T-helper 9 cell (primary cell): ENCODE data around the gene AKR1C2.
"Not testable (repeated sequence)": the region's sequence is repeated elsewhere in the genome, so short reads cannot be mapped to it uniquely, and the experiment has no call there.

Experiments used
- DNase-seq: peaks from one replicate; pipeline ENCODE4 v3.0.0-alpha.2; 2020

Gene AKR1C2

DNA sequence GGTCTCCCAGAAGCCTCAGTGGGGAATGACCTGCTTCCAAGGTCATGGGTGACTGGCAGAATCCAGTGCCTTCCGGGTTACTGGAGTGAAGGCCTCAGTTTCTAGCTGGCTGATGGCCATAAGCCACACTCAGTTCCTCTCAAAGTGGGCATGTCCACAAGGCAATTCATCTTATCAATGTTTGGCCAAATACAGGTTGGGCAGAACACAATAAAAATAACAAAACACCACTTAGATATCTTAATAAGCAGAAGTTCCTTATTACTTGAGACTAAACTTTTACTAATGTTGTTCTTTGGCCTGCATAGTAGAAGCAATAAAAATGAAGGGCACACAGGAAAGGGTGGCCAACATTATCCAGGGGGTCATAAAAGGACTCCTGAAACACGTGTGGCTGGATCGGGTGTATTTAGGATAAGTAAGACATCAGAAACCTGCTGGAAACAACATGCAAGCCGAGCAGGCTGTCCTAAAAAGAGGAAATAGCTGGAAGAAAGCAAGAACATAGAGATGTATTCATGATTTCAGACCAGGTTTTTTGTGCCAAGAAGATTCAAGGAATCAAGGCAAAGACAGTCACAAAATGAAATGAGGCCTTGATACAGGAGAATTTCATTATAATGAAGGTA lies 19.6 kb upstream of the AKR1C2 start:
- no peak for DNase-seq

DNA sequence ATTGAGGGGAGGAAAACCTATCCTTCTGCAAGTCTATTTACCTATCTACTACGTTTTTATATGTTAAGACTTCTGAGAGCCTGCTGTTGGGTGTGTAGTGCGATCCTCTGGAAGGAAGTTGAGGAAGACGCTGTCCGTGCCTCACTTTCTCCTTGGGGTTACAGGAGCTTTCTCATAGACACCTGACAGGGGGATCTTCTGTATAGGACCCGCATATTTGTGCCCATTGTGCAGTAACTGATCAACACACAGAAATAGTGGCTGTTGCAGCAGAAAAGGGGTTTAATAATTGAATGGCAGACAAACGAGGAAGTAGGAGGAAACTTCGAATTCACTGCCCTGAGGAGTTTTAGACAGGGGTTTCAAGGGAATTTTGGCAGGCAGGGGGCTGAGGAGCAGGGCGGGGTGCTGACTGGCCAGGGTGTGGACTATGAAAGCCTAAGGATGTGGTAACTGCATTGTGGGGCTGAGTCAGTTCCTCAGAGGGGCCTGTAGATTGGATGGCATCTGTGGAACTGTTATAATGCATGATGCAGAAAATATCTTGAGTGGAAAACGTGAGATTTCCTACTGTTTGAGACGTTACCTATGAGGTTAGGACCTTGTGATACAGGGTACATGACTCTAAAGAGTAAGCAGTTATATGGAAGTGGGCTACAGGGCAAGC lies 18.1 kb upstream of the AKR1C2 start:
- not testable (repeated sequence) for DNase-seq

DNA sequence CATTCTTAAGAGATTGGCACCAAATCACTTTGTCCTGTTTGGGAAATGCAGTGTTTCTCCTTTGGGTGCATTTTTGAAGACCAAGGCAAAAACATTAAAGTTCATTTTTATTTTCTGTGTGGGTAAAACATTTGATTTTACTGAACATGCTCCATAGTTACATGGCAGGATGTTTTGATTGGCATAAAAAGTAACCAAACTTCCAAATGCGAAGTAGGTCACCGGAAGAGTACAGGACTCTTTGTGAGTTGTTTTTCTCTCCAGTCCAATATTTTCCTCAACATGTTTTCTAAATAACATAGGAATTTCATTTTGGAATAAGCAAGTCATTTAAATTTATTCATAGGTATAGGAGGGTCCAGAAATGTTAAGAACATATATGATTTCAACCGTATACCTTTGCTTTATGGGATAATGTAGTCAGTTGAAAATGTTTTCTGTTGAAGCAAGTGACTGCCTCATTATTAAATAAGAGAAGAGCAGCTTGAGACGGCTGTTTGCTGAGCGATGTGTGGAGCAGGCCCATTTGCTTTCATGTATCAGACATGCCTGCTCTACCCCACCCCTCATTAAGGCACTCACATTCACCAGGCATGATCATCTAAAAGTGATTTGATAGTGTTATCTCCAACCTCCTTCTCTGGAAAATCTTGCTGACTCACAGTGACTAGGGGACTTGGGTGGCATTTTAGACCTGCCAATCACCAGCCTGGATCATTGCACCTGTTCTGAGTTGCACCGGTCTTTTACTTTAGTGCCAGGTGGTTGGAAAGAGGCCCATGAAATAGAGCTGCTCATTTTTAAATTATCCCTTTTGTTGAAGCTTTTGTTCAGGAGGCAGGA lies 16.3 kb upstream of the AKR1C2 start:
- DNase-seq, result not testable (repeated sequence)

DNA sequence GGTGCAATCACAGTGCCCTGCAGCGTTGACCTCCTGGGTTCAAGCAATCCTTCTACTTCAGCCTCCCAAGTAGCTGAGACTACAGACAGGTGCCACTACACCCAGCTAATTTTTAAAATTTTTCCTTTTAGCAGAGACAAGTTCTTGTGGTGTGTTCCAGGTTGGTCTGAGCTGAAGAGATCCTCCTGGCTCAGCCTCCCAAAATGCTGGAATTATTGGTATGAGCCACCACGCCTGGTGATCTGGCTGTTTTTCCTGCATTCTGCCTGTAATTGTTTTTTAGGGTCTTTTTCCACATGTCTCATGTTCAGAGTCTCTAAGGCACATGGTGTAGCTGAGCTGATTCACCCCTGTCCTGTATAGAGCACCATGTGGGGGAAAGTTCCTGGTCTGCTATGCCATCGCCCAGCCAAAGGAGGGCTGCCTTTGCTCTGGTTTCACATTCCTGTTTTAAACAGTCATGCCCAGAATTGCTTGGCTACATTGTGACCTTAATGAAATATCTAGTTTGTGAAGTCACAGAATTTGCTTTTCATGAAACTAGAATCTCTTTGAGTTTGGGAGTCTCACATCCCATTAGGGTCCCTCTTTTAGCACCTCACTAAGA lies 15.1 kb upstream of the AKR1C2 start:
- DNase-seq, result not testable (repeated sequence)

DNA sequence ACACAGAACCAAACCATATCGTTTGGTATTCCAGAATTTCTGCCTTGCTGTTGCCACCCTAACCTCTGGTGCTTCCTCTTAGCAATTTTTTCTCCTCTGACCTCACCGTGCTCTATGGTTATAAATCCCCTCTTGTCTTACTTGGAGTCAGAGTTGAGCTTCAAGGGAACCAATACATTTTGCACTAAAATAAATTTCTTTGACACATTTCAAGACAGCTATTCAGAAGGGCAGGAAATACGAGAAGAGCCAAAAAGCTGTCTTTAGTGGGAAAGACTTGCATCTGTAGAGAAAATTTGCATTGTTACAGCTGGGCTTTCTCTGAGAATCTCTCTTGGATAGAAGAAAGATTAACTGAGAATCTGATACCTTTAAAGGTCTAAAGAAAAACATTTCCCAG lies 14.5 kb upstream of the AKR1C2 start:
- no peak for DNase-seq

DNA sequence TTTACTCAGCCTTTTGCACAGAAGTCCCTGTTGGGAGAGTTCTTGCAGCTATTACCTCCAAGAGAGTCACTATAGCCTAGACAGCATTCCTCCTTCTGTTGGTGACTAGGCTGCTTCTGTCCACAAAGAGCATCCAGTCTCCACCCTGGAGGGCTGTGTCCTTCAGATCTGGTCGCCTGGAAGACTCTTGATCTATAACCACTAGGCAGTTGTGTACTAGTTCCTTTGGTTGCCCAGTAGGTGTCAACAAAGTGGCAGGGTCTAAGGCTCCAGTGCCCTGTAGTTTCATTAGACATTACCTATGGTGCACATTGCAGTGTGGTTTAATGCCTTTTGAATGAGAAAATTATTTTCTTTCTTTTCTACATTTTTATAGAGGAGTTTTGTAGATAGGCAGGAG lies 11.3 kb upstream of the AKR1C2 start:
- no peak for DNase-seq

DNA sequence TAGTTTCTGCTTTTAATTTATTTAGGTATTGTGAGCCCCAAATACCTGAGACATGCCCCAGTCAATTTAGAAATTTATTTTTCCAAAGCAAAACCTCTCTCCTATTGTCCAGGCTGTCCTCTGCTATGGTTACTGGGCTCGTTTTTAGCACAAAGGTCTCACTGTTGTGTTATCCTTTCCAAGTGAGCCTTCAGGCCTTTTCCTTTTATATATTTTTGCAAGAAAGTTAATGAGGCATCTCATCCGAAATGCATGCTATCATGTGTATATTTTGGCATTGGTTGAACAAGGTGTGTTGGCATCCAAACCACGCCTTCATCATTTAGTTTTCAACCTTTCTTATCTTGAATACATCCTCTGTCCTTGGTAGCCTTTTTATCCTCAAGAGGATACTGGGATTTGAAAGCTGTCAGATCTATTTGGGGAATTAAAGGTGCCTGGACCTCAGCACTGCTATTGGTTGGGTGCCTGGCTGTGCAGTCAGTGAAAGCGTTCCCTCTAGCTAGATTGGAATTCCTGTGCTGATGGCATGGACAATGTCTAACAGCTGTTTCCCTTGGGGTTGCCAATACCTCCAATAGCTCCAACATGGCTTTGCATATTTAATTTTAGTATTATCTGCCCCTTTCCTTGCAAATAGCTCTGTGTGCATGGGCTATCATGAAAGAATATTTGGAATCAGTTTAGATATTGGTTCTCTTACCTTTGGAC lies 10.7 kb upstream of the AKR1C2 start:
- DNase-seq, result not testable (repeated sequence)

DNA sequence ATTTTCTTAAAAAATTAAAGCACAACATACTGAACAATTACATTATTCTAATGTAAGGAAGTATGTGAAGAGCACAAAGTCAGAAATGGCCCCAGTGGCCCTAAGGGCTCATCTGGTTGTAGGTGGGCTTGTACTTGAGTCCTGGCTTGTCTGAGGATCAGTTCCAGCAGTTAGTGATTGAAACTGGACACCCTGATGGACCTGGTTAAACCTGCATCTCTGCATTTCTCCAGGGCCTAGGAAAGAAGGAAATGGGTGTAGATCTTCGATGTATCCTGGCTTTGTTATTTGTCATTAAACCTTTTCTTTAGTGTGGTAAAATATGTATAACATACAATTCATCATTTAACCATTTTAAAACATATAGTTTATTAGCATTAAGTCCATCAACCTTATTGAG lies 9.7 kb upstream of the AKR1C2 start:
- no peak for DNase-seq

DNA sequence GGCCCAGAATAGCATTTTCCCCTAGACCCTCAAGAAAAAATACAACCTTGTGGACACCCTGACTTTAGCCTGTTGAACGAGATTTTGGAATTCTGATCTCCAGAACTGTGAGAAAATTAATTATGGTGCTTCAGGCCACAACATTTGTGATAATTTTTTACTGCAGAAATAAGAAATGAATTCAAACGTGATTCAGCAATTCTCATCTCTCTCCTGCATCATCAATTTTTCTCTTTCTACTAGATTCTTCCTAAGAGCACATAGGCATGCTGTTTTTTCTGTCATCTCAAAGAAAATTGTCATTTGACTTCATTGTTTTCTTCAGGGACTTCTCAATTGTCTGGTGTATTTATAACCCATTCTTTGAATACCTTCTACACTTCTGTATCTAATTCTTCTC lies 8.9 kb upstream of the AKR1C2 start:
- no peak for DNase-seq

DNA sequence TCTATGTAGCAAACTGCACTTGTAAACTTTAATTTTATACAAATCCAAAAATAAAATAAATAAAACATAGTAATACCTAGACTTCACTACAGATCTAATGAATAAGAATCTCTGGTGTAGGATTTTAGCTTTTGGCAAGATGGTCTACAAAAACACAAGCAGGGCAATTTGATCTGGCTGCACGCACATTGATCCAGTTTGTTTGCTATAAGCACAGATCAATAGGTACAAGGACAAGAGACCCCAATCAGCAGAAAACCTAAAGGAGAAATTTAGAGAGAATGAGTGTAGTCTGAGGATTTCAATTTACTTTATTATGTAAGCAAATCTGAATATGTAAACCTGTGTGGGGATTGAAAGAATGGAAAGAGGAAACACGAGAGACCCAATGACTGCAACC lies 7.7 kb upstream of the AKR1C2 start:
- DNase-seq, result not testable (repeated sequence)

DNA sequence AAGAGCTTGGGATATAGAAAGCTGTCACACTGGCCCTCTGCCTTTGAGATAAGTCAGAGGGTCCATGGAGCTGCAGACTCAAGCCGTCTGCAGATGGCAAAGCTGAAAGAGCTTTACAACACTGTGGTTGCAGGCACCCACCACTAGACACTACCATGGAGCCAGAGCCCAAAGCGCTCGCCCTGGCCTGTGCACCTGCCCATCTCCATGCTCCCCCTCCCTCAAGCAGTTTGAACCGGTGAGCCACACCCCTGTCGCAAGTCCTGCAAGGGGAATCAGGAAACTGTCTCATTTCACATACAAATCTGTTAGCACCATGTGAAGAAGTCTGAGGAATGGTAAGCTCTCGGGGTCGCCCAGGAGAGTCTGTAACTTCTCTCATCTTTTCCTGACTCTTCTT lies 6.4 kb upstream of the AKR1C2 start:
- not testable (repeated sequence) for DNase-seq

DNA sequence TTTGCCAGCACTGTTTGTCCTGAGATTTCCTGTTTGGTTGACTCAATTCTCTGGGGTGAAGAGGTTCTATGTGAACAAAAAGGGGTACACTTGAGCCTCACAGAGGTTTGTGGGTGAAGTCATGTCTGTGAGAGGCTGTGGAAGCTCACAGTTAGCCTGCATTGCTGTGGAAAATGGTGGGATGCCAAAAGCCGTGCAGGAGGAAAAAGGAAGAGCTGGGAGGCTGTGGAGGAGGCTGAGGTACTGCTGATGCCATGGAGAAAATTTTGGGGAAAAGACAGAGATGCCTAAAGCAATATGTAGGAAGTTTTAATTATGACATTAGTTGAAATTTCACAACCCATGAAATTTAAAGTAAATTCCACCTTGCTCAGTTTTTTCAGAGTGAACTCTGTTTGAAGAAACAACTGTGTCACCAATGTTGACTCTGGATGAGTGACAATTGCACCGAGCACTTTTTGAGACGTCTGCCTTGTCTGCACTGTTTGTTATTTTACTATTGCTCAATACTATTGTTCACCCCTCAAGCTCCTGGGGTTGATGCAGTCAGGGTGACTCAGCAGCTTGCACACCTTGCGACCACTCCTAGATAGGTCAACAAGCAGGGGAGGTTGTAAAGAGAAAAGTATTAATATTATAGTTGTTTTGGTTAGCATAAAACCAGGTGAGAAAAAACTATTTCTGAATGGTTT lies 5.3 kb upstream of the AKR1C2 start:
- DNase-seq, result not testable (repeated sequence)

DNA sequence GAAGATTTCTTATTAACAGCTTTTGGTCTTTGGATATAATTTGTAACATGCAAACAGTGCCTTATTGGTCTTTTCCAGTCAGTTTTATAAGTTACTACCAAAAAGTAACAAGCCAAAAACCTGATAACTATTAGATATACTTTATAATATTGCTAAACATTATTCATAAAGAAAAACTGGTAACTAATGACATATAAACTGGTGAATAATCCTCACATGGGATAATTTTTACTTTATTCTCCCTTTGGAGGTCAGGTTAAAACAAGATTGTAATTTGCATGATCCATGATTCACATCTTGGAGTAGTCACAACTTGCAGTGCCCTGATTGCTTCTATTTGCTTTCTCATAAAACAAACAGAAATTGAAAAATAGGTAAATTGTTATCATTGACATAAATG lies 844 bp upstream of the AKR1C2 start:
- DNase-seq, result not testable (repeated sequence)

DNA sequence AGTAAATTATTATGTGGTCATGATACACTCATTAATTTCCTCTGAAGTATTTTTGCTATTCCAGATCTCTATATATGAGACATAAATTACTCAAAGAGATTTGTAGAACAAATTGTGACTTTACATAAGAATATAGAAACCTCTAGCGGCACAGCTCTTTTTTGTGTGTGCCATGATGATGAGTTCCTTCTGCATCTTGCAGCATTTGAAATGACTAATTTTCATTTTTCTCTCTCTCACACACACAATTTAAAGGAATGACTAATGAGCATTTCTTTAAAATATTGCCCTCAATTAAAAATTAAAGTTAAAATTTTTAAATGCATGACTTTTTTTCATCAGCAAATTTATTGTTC lies 351 bp upstream of the AKR1C2 start:
- DNase-seq, result not testable (repeated sequence)

DNA sequence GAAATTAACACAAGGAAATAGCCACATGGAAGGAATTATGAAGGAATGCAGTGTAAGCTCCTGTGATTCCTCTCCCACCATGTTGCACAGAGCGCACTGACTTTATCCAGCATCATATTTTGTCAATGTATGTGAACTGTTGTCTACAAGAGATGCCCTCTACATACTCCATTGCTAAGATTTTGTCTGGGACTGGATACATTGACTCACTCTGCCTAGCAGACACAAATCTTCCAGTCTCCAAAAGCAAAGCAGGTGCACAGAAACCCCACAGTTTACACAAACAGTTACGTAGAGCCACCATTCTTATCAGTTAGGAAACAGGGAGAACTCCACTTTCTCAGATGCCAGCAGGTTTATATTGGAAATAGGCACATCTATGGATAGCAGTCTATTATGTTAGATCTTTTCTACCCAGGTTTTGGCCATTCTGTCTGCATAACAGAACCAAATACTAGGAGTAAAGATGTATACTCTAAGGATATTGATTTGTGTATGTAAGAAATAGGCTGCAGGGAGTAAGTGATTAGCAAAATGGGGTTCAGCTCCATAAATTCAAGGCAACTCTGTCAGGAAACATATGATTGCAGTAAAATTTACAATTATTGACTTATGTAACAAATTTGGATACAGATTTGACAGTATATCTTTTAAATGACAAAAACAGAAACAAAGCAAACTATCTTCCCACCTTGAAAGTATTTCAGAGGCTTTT lies 1.5 kb downstream of the AKR1C2 start:
- DNase-seq, result no peak

DNA sequence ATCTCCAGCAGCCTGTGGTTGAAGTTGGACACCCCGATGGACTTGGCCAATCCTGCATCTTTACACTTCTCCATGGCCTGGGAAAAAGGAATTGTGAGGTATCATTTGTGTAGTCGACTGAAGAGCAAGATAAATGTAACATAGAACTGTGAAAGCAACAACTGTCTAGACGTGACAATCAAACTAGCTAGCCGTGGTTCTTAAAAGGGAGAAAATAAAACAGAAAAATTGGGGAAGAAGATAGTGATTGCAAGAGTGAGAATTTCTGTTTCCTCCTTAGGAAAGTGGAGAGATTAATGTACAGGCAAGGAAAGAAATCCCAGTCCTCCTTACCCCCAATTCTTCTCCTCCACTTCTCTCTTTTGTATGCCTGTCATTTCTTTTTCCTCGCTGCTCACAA lies 5.0 kb downstream of the AKR1C2 start:
- DNase-seq, result no peak

DNA sequence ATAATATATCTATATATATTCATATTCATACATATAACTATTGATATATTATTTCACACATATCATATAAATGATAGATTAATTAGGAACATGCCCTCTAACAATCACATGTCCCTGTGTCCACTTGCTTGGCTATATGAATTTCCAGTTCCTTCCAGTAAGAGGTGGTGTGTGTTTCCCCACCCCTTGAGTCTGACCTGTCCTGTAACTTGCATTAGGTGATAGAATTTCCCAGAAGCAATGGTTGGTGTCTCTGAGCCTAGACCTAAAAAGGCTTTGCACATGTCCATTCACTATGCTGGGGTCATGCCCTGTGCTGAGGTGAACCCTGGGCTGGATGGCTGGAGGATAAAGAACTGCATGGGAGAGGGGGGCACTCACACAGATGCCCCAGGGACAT lies 9.4 kb downstream of the AKR1C2 start:
- DNase-seq, result not testable (repeated sequence)

DNA sequence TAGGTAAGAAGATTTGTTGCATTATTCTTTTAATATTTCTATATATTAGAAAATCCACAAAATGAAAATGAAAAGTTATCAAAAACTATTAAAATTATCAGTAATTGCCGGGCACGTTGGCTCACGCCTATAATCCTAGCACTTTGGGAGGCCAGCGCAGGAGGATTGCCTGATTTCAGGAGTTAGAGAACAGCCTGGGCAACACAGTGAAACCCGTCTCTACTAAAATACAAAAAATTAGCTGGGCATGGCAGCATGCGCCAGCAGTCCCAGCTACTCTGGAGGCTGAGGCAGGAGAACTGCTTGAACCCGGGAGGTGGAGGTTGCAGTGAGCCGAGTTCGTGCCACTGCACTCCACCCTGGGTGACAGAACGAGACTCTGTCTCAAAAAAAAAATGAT lies 11.1 kb downstream of the AKR1C2 start:
- not testable (repeated sequence) for DNase-seq

DNA sequence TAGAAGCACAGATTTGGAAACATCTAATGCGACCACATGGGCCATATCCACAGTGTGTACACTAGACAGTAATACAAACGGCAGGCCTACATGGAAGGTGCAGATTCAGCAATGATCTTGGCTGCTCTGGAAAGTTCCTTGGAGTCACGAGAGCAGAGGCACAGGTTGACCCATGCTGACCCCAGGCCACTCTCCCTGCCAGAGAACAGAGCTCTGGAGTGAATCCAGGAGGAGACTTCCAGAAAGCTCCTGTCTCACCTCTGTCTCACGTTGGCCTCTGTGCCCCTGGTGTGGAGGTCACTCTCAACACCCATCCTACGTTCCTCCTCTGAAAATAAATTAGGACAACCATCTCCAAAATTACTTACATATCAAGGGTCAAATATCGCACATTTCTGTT lies 12.2 kb downstream of the AKR1C2 start:
- not testable (repeated sequence) for DNase-seq

DNA sequence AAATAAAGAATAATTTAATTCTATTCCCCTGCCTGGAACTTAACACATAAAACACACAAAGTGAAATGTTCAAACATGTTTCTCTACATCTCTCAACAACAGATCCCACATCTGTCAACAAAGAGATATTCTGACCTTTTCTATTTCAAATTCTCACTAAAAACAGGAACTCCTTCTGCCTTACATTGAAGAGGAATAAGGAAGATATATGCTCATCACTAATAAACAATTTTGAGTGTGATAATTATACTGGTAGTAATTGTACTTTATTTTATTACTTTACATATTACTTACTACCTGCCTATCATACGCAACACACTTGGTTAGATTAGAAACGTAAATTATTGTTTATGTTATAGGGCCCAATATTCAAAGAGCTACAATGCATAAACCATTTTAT lies 13.4 kb downstream of the AKR1C2 start:
- no peak for DNase-seq

DNA sequence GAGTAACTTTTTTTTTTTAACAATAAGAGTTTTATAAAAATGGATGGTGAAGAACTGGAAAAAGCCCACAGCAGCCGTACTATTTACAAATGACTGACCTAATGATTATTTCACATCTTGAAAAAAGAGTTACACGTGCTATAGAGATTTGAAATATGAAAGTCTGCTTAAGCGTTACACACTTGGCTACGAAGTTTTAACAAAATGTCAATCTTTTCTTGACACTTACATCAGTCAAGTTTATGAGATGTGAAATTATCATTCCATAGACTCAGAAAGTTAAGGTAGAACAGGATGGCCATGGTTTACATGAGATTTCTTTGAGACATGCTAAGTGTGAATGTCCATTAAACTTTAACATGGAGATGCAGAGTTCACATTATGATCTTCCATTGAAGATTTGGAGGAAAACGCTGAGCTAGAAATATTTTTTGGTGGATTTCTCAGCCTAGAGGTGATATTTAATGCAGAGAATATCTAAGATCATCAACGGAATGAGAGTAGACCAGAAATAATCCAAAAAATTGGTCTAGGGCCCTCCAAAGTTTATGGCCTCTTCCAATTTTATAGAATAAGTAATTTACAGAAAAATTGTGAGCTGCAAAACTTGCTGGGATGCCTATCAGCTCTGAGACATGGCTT lies 15.5 kb downstream of the AKR1C2 start:
- DNase-seq, result not testable (repeated sequence)
